HG02938 (cell line): Measurements from ENCODE around the gene EP400.
"Not testable (repeated sequence)": the region's sequence is repeated elsewhere in the genome, so short reads cannot be mapped to it uniquely, and the experiment has no call there.

Source experiments
- ATAC-seq: cut with Tn5 transposase; IDR thresholded peaks from one replicate; pipeline ENCODE4 v1.9.1; 2021; ENCODE audit warnings: mild to moderate bottlenecking, moderate library complexity; ENCODE audit not compliant: unreplicated experiment

EP400 gene

GRCh38 chr12:132043216-132043615 lies 93.5 kb downstream of the EP400 start:
- ATAC-seq = no peak

GRCh38 chr12:132043770-132044467 lies 94.2 kb downstream of the EP400 start:
- no peak for ATAC-seq

- ATAC-seq = no peak
These were observed 95.1 kb downstream of the EP400 start for GRCh38 chr12:132044661-132045412.

- ATAC-seq = no peak
These were observed 96.0 kb downstream of the EP400 start for GRCh38 chr12:132045751-132046150.

- ATAC-seq = no peak
These were observed 96.8 kb downstream of the EP400 start for GRCh38 chr12:132046561-132046960.

- ATAC-seq = not testable (repeated sequence)
These were observed 97.9 kb downstream of the EP400 start for GRCh38 chr12:132047630-132048029.

GRCh38 chr12:132049442-132049841 lies 99.7 kb downstream of the EP400 start:
- ATAC-seq = no peak

- no peak for ATAC-seq
These were observed 100.1 kb downstream of the EP400 start for GRCh38 chr12:132049876-132050275.

GRCh38 chr12:132051718-132052117 lies 102.0 kb downstream of the EP400 start:
- ATAC-seq = not testable (repeated sequence)

GRCh38 chr12:132052196-132052932 lies 102.6 kb downstream of the EP400 start:
- ATAC-seq = no peak

- ATAC-seq = no peak
These were observed 103.9 kb downstream of the EP400 start for GRCh38 chr12:132053338-132054330.

GRCh38 chr12:132054983-132055382 lies 105.2 kb downstream of the EP400 start:
- no peak for ATAC-seq

- ATAC-seq = no peak
These were observed 105.9 kb downstream of the EP400 start for GRCh38 chr12:132055535-132056096.

- ATAC-seq = no peak
These were observed 106.6 kb downstream of the EP400 start for GRCh38 chr12:132056320-132056719.

GRCh38 chr12:132056951-132057350 lies 107.2 kb downstream of the EP400 start:
- no peak for ATAC-seq

- ATAC-seq = no peak
These were observed 107.9 kb downstream of the EP400 start for GRCh38 chr12:132057691-132058090.

- ATAC-seq = no peak
These were observed 111.5 kb downstream of the EP400 start for GRCh38 chr12:132061197-132061596.

GRCh38 chr12:132061641-132062430 lies 112.1 kb downstream of the EP400 start:
- ATAC-seq = no peak

- no peak for ATAC-seq
These were observed 112.7 kb downstream of the EP400 start for GRCh38 chr12:132062481-132062880.
